ENCODE data around the gene RNU7-1.

DNA sequence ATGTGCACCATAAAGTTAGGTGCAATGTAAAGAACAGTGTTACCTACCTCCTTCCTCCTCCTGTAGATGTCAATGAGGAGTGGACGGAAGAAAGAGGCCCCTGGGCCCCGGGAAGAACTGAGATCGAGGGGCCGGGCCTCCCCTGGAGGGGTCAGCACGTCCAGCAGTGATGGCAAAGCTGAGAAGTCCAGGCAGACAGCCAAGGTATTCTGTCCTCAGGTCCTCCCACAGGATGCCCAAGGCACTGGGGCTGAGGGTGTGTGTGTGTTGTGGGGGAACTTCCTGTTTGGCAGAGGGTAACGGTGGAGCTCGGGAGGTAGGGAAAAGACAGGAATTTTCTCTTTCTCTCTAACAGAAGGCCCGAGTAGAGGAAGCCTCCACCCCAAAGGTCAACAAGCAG lies 9.5 kb upstream of the RNU7-1 start:
- TF ChIP-seq, protein P1, sequence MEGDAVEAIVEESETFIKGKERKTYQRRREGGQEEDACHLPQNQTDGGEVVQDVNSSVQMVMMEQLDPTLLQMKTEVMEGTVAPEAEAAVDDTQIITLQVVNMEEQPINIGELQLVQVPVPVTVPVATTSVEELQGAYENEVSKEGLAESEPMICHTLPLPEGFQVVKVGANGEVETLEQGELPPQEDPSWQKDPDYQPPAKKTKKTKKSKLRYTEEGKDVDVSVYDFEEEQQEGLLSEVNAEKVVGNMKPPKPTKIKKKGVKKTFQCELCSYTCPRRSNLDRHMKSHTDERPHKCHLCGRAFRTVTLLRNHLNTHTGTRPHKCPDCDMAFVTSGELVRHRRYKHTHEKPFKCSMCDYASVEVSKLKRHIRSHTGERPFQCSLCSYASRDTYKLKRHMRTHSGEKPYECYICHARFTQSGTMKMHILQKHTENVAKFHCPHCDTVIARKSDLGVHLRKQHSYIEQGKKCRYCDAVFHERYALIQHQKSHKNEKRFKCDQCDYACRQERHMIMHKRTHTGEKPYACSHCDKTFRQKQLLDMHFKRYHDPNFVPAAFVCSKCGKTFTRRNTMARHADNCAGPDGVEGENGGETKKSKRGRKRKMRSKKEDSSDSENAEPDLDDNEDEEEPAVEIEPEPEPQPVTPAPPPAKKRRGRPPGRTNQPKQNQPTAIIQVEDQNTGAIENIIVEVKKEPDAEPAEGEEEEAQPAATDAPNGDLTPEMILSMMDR (IDR thresholded peaks at IDR 0.05; ENCODE audit: insufficient read depth, low read length, poor library complexity, severe bottlenecking) = no peak
- TF ChIP-seq EZH2phosphoT487 (conservative IDR thresholded peaks at IDR 0.05; ENCODE audit: low read length) = no peak
